ENCODE results near the gene P2RX4.
"Not testable (repeated sequence)": the region's sequence is repeated elsewhere in the genome, so short reads cannot be mapped to it uniquely, and the experiment has no call there.

The P2RX4 gene

DNA sequence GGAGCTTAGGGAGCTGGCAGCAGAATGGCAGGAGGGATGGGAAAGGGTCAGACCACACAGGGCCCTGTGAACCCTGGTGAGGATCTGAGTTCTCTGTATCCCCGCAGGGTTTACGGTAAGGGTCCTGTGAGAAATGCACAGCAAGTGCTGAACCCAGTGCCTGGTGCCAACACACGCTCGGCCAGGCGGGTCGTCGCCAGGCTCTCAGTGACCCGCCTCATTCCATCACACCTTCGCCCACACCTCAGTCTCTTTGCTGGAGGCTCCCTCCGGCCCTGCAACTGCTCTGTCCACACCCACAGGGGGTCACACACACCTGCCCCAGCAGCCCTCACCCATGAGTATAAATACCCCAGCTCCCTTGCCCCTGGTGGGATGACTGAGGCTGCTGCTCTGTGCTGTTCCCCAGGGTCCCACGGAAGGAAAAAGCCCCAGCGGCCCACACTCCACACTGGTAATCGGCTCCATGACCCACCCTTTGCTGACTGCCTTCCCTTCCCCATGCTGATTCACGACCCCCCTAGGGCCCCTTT is 63.5 kb downstream of the P2RX4 start:
- DNase-seq (ENCODE audit: low spot score) (no peak), FAIRE-seq (no peak)

DNA sequence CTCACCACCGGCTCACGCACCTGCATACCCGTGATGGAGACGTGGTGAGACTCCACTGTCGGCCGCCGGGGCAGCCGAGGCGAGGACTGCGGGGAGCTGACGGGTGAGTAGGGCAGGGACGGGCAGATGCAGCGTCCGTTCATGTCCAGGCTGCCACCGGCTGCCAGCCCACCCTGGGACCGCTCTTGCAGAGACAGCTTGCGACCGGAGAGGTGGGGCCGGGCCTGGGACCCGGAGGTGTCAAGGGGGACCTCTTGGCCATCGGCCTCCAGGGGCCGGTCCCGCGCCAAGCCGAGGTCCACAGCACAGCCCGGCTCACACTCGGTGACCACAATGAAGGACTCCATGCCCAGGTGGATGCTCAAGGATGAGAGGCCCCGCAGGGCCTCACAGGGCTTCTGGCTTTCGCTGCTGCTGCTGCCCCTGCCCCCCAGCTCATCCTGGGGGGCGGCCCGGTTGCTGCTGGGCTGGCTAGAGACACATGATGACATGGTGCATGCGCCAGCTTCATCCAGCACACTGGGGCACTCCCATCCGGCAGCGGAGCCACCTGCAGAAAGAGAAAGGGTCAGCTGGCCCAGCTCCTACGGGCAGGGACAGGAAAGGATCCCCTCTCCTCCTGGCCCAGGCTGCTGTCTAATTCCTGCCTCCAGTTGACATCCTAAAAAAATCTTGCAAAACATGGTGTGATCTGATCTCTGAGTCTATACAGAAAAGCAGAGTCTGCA is 64.3 kb downstream of the P2RX4 start:
- FAIRE-seq (no peak), DNase-seq (ENCODE audit: low spot score) (no peak)

DNA sequence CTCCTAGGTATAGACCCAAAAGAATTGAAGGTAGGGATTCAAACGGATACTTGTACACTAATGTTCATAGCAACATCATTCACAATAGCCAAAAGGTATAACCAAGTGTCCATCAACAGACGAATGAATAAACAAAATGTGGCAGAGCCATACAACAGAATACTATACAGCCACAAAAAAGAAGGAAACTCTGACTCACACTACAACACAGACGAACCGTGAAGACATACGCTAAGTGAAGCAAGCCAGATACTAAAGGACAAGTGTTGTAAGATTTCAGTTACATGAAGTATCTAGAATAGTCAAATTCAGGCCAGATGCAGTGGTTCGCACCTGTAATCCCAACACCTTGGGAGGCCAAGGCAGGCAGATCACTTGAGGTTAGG is 67.4 kb downstream of the P2RX4 start:
- peak; percentile 33 for DNase-seq (ENCODE audit: low spot score)
- FAIRE-seq = no peak

DNA sequence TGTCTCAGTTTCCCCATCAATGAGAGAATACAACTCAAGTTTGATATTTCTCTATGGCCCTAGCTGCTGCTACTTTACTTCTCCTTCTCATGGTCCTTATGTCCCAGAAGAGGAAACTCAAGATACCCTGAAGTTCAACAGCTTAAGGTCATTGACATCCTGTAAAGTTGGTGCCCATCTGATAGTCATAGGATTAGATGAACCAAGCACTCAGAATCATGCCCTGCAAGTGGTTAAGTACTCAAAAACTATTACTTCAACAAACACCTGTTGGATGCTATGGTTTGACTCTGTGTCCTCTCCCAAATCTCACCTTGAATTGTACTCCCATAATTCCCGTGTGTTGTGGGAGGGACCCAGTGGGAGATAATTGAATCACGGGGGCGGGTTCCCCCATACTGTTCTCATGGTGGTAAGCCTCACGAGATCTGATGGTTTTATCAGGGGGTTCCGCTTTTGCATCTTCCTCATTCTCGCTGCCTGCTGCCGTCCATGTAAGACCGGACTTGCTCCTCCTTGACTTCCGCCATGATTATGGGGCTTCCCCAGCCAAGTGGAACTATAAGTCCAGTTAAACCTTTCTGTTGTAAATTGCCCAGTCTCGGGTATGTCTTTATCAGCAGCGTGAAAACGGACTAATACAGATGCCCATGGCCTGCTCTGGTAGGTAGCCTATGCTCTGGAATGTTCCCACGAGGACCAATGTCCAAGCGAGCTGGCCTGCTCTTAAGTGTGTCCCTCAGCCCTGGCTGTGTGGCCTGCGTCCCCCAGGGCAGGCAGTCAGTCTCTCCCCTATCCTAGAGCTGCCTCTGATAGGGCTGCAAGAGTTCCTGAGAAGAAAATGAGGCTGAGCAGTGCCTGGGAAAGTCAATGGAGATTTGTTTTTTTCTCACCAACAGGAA is 68.5 kb downstream of the P2RX4 start:
- no peak for FAIRE-seq

DNA sequence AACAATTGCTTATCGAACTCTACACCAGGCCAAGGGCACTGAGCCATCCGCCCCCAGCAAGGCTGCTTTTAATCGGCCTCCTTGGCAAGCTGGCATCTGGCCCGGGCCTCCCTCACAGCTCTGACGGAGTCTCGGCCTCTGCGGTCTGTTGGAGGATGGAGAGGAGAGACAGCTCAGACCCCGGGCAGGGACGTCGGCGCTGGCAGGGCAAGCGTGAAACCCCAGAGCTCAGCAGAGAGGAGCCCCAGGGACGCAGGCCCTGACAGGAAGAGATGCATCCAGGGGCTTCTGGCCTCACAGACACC is 69.1 kb downstream of the P2RX4 start:
- DNase-seq (ENCODE audit: low spot score) (peak; percentile 29), FAIRE-seq (no peak)

More for the DNA sequence above, 68.5 kb downstream of the P2RX4 start:
- no peak for DNase-seq (ENCODE audit: low spot score)

DNA sequence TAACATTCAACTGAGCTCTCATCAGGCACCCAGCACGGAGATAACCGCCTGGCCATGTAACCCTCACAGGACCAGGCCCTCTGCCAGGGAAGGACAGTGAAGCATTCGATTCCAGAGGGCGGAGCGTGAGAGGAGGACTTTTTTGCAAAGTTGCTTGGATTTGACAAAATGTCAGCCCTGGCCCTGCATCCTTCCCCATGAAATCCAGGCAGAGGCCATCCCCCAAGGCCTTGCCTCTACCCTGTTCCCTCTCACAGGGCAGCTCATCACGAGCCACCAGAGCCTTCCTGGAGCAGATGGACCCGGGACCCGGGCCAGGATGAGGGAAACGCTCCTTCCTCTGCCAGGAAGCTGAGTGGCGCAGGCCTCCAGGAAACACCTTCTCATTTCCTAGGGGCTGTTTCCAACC is 69.6 kb downstream of the P2RX4 start:
- DNase-seq (ENCODE audit: low spot score) = no peak
- no peak for FAIRE-seq

DNA sequence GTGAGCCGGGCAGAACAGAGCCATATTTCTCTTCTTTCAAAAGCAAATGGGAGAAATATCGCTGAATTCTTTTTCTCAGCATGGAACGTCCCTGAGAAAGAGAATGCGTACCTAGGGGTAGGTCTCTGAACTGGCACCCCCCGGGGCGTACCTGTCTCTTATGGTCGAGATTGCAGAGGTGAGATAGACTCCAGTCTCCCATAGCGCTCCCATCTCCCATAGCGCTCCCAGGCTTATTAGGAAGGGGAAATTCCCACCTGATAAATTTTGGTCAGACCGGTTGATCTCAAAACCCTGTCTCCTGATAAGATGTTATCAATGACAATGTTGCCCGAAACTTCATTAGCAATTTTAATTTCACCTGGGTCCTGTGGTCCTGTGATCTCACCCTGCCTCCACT is 70.6 kb downstream of the P2RX4 start:
- not testable (repeated sequence) for DNase-seq (ENCODE audit: low spot score); FAIRE-seq

DNA sequence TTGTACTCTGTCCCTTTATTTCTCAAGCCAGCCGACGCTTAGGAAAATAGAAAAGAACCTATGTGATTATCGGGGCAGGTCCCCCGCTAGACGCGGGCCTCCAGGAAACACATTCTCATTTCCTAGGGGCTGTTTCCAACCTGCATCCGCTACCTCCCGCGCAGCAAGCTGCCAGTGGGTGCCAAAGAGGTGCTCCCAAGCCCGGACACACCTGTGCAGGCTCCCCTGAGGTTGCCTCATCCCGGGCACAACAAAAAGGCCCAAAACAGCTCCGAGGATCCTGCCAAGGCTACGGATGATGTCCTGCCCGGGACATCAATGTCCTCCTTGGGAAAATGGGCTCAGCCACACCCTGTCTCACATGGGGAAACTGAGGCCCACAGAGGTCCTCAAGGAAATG is 71.2 kb downstream of the P2RX4 start:
- DNase-seq (ENCODE audit: low spot score); FAIRE-seq: not testable (repeated sequence)

DNA sequence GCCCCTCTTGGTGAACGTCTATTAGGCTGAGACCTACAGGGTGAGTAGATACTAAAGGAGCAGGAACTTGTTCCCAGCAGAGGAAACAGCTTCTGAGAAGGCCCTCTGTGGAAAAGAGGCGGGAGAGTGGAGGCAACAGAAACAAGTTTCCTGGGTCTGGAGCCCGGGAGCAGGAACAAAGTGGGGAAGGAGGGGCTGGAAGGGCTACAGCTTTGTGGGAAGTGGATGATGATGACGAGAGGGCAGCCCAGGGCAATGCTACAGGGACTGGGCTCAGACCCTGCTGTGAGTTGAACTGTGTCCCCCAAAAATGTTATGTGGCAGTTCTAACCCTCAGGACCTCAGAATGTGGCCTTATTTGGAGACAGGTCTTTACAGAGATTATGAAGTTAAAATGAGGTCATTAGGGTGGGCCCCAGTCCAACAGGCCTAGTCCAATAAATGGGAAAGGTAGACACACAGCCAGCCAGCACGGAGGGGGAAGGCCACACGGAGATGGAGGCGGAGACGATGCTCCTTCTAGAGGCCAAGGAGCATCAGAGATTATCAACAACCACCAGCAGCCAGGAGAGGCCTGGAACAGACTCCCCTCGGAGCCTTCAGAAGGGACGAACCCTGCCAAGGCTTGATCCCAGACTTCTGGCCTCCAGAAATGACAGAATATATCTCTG is 72.3 kb downstream of the P2RX4 start:
- FAIRE-seq = no peak
- DNase-seq (ENCODE audit: low spot score) = no peak

DNA sequence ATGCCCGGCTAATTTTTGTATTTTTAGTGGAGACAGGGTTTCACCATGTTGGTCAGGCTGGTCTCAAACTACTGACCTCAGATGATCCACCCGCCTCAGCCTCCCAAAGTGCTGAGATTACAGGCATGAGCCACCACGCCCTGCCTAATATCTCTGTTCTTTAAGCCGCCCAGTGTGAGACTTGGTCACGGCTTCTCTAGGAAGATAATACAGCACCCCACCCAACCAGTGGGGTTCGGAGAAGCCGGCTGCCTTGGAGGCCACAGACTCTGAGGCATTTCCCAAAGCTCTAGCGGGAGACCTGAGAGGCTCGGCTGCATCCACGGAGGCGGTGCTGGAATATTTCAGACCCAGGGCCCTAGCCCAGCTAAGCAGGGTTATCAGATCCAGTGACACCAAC is 73.0 kb downstream of the P2RX4 start:
- not testable (repeated sequence) for FAIRE-seq; DNase-seq (ENCODE audit: low spot score)

DNA sequence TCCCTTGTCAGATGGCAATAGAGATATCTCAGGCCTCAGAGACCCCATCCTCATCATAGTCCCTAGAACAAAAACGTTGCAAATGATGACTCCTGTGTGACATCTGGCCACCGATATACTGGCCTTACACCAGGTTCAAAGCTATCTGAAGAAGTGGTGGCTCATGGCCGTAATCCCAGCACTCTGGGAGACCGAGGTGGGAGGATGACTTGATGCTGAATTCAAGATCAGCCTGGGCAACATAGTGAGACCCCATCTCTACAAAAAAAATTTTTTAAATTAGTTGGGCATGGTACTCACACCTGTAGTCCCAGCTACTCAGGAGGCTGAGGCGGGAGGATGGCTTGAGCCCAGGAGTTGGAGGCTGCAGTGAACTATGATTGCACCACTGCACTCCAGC is 73.5 kb downstream of the P2RX4 start:
- FAIRE-seq = no peak
- no peak for DNase-seq (ENCODE audit: low spot score)

All from RCC 7860 (cell line).